Kidney epithelial cell (primary cell): ENCODE results near the gene STX8. TPM values are rescaled to one million over a fixed set of nuclear protein-coding genes. Genes with fewer than 3 reads are reported as not detected.

ENCODE experiments used
- DNase-seq: peaks from one replicate; pipeline ENCODE4 v3.0.0-alpha.2; 2010; ENCODE audit warnings: low read depth
- H3K27me3 ChIP-seq: 2 replicates; pipeline ENCODE4 v1.6.0; 2011; ENCODE audit warnings: low read length; ENCODE audit not compliant: control insufficient read depth, insufficient read depth
- H3K36me3 ChIP-seq: 2 replicates; pipeline ENCODE4 v1.5.1; 2011; ENCODE audit warnings: low read length; ENCODE audit not compliant: control insufficient read depth, insufficient read depth
- H3K4me3 ChIP-seq: 2 replicates; pipeline ENCODE4 v1.5.1; 2011; ENCODE audit warnings: low read depth, mild to moderate bottlenecking, control low read depth, low read length
- CTCF ChIP-seq: IDR thresholded peaks from 2 replicates; pipeline ENCODE4 v1.5.1; 2011; ENCODE audit warnings: mild to moderate bottlenecking, moderate library complexity, low read length, control low read depth, inconsistent platforms; ENCODE audit not compliant: insufficient read depth, poor library complexity, severe bottlenecking
- total RNA-seq: library from RNA; depleted of rRNA; stranded (reverse); fragments of >200 nt; gene quantifications from 2 replicates; pipeline ENCODE4 v1.2.3, GENCODE V29; 2015

STX8 gene
- total RNA-seq, 1 donor from 2014 or later = 76.3 TPM

GRCh38 chr17:9229160-9229825, 346.3 kb downstream of the STX8 start:
- no peaks in the 10 kb centered on the region for H3K36me3 ChIP-seq
- peaks cover 15% of the 10 kb centered on the region for H3K27me3 ChIP-seq
- no peak overlapping the region for H3K4me3 ChIP-seq
- no peak for TF ChIP-seq CTCF
- DNase-seq = no peak

GRCh38 chr17:9228408-9229159, 347.0 kb downstream of the STX8 start:
- H3K36me3 ChIP-seq = no peaks in the 10 kb centered on the region
- peaks cover 12% of the 10 kb centered on the region for H3K27me3 ChIP-seq
- no peak overlapping the region for H3K4me3 ChIP-seq
- DNase-seq = no peak
- no peak for TF ChIP-seq CTCF

GRCh38 chr17:9227819-9228407, 347.7 kb downstream of the STX8 start:
- H3K36me3 ChIP-seq = no peaks in the 10 kb centered on the region
- H3K27me3 ChIP-seq = peaks cover 9% of the 10 kb centered on the region
- no peak for TF ChIP-seq CTCF
- H3K4me3 ChIP-seq = no peak overlapping the region
- no peak for DNase-seq

GRCh38 chr17:9226794-9227135, 348.9 kb downstream of the STX8 start:
- no peak for DNase-seq

GRCh38 chr17:9226130-9226793, 349.4 kb downstream of the STX8 start:
- no peaks in the 10 kb centered on the region for H3K36me3 ChIP-seq
- no peaks in the 10 kb centered on the region for H3K27me3 ChIP-seq
- no peak for DNase-seq
- no peak for TF ChIP-seq CTCF
- H3K4me3 ChIP-seq = no peak overlapping the region

More at GRCh38 chr17:9226794-9227135, 348.9 kb downstream of the STX8 start:
- Histone ChIP-seq H3K27me3 (no peaks in the 10 kb centered on the region), H3K4me3 (no peak overlapping the region), H3K36me3 (no peaks in the 10 kb centered on the region)
- no peak for TF ChIP-seq CTCF
